Nephron progenitor cell (in vitro differentiated cells): ENCODE measurements around the gene ALK.

Source experiments
- DNase-seq: peaks from one replicate; pipeline ENCODE4 v3.0.0; 2021
- H3K27ac Mint-ChIP-seq: 2 replicates; pipeline ENCODE4 v1.8.0; 2021; ENCODE audit warnings: mild to moderate bottlenecking, moderate library complexity, mixed read lengths
- H3K27me3 Mint-ChIP-seq: 2 replicates; pipeline ENCODE4 v1.8.0; 2021; ENCODE audit warnings: mild to moderate bottlenecking, low read depth, mixed read lengths; ENCODE audit not compliant: poor library complexity
- H3K36me3 Mint-ChIP-seq: 2 replicates; pipeline ENCODE4 v1.8.0; 2021; ENCODE audit warnings: low read depth, mixed read lengths
- H3K4me1 Mint-ChIP-seq: 2 replicates; pipeline ENCODE4 v1.8.0; 2021; ENCODE audit warnings: mixed read lengths
- H3K4me3 Mint-ChIP-seq: 2 replicates; pipeline ENCODE4 v1.8.0; 2021; ENCODE audit warnings: mild to moderate bottlenecking, moderate library complexity, mixed read lengths
- H3K9me3 Mint-ChIP-seq: 2 replicates; pipeline ENCODE4 v1.8.0; 2021; ENCODE audit warnings: mild to moderate bottlenecking, moderate library complexity, mixed read lengths
- TF ChIP-seq, protein P1 (sequence below): fragments of 200-600 bp; sonication (generic); IDR thresholded peaks from 2 replicates; pipeline ENCODE4 v1.5.0; 2021; ENCODE audit warnings: antibody characterized with exemption

ALK gene

DNA sequence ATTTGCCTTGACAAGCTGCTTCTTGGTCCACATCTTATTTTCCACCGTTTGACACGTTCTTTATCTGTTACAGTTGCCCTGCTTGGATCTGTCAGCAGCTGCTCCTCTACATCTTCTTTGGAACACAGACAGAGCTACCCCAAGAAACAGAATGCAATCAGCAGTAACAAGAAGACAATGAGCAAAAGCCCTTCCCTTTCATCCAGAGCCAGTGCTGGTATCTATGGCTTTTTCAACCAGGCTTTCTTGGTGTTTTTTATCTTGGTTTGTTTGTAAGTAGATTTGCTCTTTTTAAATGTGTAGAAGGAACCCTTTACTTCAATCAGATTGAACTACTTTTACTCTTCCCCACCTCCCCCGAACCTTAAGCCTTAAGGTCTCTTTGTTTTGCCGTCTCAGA, 764.3 kb downstream of the ALK start:
- no peak for DNase-seq
- TF ChIP-seq, protein P1, sequence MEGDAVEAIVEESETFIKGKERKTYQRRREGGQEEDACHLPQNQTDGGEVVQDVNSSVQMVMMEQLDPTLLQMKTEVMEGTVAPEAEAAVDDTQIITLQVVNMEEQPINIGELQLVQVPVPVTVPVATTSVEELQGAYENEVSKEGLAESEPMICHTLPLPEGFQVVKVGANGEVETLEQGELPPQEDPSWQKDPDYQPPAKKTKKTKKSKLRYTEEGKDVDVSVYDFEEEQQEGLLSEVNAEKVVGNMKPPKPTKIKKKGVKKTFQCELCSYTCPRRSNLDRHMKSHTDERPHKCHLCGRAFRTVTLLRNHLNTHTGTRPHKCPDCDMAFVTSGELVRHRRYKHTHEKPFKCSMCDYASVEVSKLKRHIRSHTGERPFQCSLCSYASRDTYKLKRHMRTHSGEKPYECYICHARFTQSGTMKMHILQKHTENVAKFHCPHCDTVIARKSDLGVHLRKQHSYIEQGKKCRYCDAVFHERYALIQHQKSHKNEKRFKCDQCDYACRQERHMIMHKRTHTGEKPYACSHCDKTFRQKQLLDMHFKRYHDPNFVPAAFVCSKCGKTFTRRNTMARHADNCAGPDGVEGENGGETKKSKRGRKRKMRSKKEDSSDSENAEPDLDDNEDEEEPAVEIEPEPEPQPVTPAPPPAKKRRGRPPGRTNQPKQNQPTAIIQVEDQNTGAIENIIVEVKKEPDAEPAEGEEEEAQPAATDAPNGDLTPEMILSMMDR: no peak
- Mint-ChIP-seq H3K36me3 (peaks cover 14% of the 10 kb centered on the region), H3K27ac (no peak overlapping the region), H3K27me3 (peaks cover 4% of the 10 kb centered on the region), H3K9me3 (peaks cover 3% of the 10 kb centered on the region), H3K4me3 (no peak overlapping the region), H3K4me1 (peaks cover 28% of the 10 kb centered on the region)

DNA sequence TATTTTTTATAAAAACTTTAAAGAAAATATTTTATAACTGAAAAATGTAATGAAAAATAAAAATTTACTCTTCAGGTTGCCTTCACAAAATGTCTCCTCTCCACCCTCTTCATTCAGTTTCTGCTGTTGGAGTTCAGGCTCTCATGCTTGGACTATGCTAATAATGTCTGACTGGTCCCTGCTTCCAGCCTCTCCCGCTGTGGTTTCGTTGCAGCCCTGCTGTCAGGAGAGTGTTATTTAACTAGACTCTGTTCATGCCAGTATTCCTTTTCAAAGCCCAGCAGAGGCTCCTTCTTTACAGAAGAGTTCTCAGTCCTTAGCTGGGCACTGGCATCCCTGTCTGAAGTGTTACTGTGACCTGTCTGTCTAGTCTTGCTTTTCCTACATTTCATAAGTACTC, 765.8 kb downstream of the ALK start:
- H3K4me1 Mint-ChIP-seq: peaks cover 28% of the 10 kb centered on the region
- peaks cover 4% of the 10 kb centered on the region for H3K27me3 Mint-ChIP-seq
- DNase-seq: no peak
- H3K4me3 Mint-ChIP-seq: peak overlapping the region; percentile 61
- TF ChIP-seq, protein P1: no peak
- peaks cover 14% of the 10 kb centered on the region for H3K36me3 Mint-ChIP-seq
- peaks cover 3% of the 10 kb centered on the region for H3K9me3 Mint-ChIP-seq
- no peak overlapping the region for H3K27ac Mint-ChIP-seq

DNA sequence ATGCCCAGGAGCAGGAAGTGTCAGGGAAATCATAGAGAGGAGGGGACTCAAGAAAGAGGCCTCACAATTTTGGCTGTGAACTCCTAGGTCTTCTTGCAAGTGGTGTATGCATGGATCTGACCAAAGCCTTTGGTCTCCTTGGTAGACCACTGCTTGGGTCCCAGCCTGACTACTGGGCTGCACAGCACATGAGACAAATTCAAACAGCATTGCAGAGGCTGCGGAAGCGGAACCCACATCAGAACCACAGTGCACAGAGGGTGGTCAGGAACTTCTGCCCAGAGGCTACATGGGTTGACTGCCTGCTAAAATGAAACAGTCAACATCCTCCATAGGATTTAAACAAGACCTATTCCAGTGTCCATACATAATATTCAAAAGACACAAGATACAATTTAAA, 766.8 kb downstream of the ALK start:
- H3K27ac Mint-ChIP-seq: no peak overlapping the region

DNA sequence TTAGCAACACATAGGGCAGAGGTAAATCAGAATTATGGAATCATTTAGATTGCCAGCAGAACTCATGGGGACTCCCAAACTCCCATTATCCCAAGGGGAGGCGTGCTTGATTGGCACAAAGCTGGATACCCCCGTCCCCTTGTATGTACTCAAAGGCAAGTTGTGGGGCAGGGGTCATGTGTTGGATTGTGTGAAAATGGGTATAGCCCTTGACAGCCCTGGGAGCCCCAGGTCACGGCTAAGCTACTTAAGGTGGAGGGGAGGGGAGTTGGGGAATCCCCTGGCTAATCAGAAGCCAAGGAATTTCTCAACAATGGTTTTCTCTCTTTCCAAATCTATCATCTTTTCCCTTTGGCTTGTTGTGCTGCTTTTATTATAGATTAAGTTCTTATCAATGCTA, 773.4 kb downstream of the ALK start:
- TF ChIP-seq, protein P1: no peak
- Mint-ChIP-seq H3K9me3 (peaks cover 3% of the 10 kb centered on the region), H3K27me3 (peaks cover 11% of the 10 kb centered on the region), H3K27ac (no peak overlapping the region), H3K36me3 (peaks cover 9% of the 10 kb centered on the region), H3K4me1 (no peaks in the 10 kb centered on the region), H3K4me3 (no peak overlapping the region)
- no peak for DNase-seq

More for the DNA sequence above, 766.8 kb downstream of the ALK start:
- Mint-ChIP-seq H3K4me1 (peaks cover 23% of the 10 kb centered on the region), H3K27me3 (no peaks in the 10 kb centered on the region), H3K9me3 (peaks cover 3% of the 10 kb centered on the region), H3K36me3 (peaks cover 14% of the 10 kb centered on the region), H3K4me3 (no peak overlapping the region)
- TF ChIP-seq, protein P1: no peak
- no peak for DNase-seq

DNA sequence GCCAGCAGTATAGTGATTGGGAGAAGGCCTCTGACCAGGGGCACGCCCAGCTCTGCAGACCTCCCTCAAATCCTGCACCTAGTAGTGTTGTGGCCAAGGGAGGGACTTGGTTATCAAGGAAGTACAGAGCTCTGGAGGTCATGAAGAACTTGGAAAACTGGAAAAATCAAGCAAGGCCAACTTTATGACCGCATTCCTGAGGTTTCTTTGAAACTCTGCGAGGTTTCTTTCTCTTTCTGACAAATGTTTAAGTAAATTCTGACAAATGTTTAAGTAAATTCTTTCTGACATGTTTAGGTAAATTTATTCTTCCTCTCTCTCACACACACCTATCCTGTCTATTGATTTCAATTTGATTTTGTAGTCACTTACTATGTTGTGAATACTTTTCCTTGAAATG, 775.2 kb downstream of the ALK start:
- no peak for DNase-seq
- no peaks in the 10 kb centered on the region for H3K4me1 Mint-ChIP-seq
- H3K36me3 Mint-ChIP-seq: peaks cover 5% of the 10 kb centered on the region
- TF ChIP-seq, protein P1: no peak
- H3K4me3 Mint-ChIP-seq: no peak overlapping the region
- H3K27me3 Mint-ChIP-seq: peaks cover 16% of the 10 kb centered on the region
- H3K27ac Mint-ChIP-seq: no peak overlapping the region
- no peaks in the 10 kb centered on the region for H3K9me3 Mint-ChIP-seq

DNA sequence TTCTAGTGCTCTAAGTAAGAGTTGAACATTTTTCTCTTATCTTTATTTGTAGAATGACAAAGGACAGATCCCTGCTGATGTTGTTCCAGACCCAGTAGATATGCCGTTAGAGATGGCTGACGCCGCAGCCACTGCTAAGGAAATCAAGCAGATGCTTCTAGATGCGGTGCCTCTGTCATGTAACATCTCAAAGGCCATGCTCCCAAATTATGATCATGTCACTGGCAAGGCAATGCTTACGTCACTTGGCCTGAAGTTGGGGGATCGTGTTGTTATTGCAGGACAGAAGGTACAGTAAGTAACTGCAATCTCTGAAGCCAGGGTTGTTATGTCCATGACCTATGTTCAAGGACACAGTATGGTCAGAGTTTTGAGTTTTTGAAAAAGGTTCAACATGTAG, 777.7 kb downstream of the ALK start:
- H3K36me3 Mint-ChIP-seq: peaks cover 13% of the 10 kb centered on the region
- TF ChIP-seq, protein P1: no peak
- H3K4me1 Mint-ChIP-seq: no peaks in the 10 kb centered on the region
- peaks cover 17% of the 10 kb centered on the region for H3K9me3 Mint-ChIP-seq
- no peak for DNase-seq
- no peak overlapping the region for H3K27ac Mint-ChIP-seq
- H3K27me3 Mint-ChIP-seq: peaks cover 14% of the 10 kb centered on the region
- no peak overlapping the region for H3K4me3 Mint-ChIP-seq
